KBM-7 (cell line): ENCODE data around the gene DIP2C.
"Not testable (repeated sequence)": the region's sequence is repeated elsewhere in the genome, so short reads cannot be mapped to it uniquely, and the experiment has no call there.

Experiments used
- DNase-seq: peaks from one replicate; pipeline ENCODE4 v3.0.0-alpha.2; 2015
- in situ Hi-C: fragments of 300-500 bp; cut with MboI; formaldehyde crosslinking; loops from 2 replicates; pipeline ENCODE4 v1.14.3; 2020; ENCODE audit warnings: low sequenced_read_pairs, low pct_unique_long_range_greater_than_20kb, mixed read lengths

Gene DIP2C

GRCh38 chr10:369684-370448, 319.6 kb downstream of the DIP2C start:
- DNase-seq, result no peak
- in situ Hi-C loops, result no loop called here

- in situ Hi-C loops, result no loop called here
- no peak for DNase-seq
These were observed 320.2 kb downstream of the DIP2C start for GRCh38 chr10:369221-369683.

GRCh38 chr10:368579-369220, 320.8 kb downstream of the DIP2C start:
- in situ Hi-C loops, result no loop called here
- DNase-seq, result no peak

GRCh38 chr10:368107-368506, 321.4 kb downstream of the DIP2C start:
- DNase-seq, in situ Hi-C loops: not testable (repeated sequence)

- DNase-seq, result no peak
- in situ Hi-C loops, result no loop called here
These were observed 321.8 kb downstream of the DIP2C start for GRCh38 chr10:367636-368035.

- no peak for DNase-seq
- in situ Hi-C loops, result no loop called here
These were observed 323.3 kb downstream of the DIP2C start for GRCh38 chr10:366186-366585.

GRCh38 chr10:364267-364775, 325.1 kb downstream of the DIP2C start:
- DNase-seq, result no peak
- in situ Hi-C loops, result no loop called here

- in situ Hi-C loops, result no loop called here
- no peak for DNase-seq
These were observed 326.3 kb downstream of the DIP2C start for GRCh38 chr10:363152-363551.

- in situ Hi-C loops, result no loop called here
- DNase-seq, result no peak
These were observed 328.0 kb downstream of the DIP2C start for GRCh38 chr10:361203-362081.

GRCh38 chr10:360653-361052, 328.8 kb downstream of the DIP2C start:
- in situ Hi-C loops, result no loop called here
- DNase-seq, result no peak

GRCh38 chr10:359762-360161, 329.7 kb downstream of the DIP2C start:
- no peak for DNase-seq
- in situ Hi-C loops, result no loop called here

GRCh38 chr10:359093-359492, 330.4 kb downstream of the DIP2C start:
- in situ Hi-C loops, result no loop called here
- DNase-seq, result no peak

GRCh38 chr10:357201-357950, 332.1 kb downstream of the DIP2C start:
- no peak for DNase-seq
- in situ Hi-C loops, result no loop called here

- no peak for DNase-seq
These were observed 333.0 kb downstream of the DIP2C start for GRCh38 chr10:356452-356851.

GRCh38 chr10:354901-355617, 334.4 kb downstream of the DIP2C start:
- no peak for DNase-seq
- in situ Hi-C loops, result no loop called here

More at GRCh38 chr10:356452-356851, 333.0 kb downstream of the DIP2C start:
- in situ Hi-C loops, result no loop called here

GRCh38 chr10:352476-353235, 336.8 kb downstream of the DIP2C start:
- DNase-seq, result no peak
- in situ Hi-C loops, result no loop called here

GRCh38 chr10:351770-352334, 337.6 kb downstream of the DIP2C start:
- no peak for DNase-seq
- in situ Hi-C loops, result no loop called here
